Left cardiac atrium (tissue), 4 donors: Measurements from ENCODE around the gene KCNJ1. TPM values are rescaled to one million over a fixed set of nuclear protein-coding genes. Genes with fewer than 3 reads are reported as not detected.

ENCODE experiments used
- ATAC-seq, 2 donors: fragments of 200-7000 bp; cut with Tn5 transposase; one replicate each; pipeline ENCODE4 v1.9.1; 2020; ENCODE audit warnings: mild to moderate bottlenecking in 2 of 2, moderate library complexity in 2 of 2
- DNase-seq: peaks from one replicate; pipeline ENCODE4 v3.0.0-alpha.2; 2020
- intact Hi-C, 2 donors: fragments of 100-400 bp; cut with DNase I; formaldehyde crosslinking; loops; one replicate each; pipeline versions ENCODE4 v1.14.1 to v1.15.1; 2022 to 2023
- total RNA-seq, 2 donors: library from RNA; stranded (reverse); fragmentation: NEBNext Ultra II Directional; extraction: Animal tissue kit (Norgen Biotek cat#: 25700); gene quantifications; one replicate each; pipeline ENCODE4 v1.2.1, GENCODE V29; 2021
- donor health status: DM: no; HTN: yes; CAD: no.
- donor health status: DM: no; HTN: yes; CAD: no; lungs with severe emphysema.
- donor health status: DM: yes; HTN: yes; CAD: no.
- donor health status: Dilated cardiomyopathy.

Gene KCNJ1
- total RNA-seq, 2 donors from 2014 or later = not detected

DNA sequence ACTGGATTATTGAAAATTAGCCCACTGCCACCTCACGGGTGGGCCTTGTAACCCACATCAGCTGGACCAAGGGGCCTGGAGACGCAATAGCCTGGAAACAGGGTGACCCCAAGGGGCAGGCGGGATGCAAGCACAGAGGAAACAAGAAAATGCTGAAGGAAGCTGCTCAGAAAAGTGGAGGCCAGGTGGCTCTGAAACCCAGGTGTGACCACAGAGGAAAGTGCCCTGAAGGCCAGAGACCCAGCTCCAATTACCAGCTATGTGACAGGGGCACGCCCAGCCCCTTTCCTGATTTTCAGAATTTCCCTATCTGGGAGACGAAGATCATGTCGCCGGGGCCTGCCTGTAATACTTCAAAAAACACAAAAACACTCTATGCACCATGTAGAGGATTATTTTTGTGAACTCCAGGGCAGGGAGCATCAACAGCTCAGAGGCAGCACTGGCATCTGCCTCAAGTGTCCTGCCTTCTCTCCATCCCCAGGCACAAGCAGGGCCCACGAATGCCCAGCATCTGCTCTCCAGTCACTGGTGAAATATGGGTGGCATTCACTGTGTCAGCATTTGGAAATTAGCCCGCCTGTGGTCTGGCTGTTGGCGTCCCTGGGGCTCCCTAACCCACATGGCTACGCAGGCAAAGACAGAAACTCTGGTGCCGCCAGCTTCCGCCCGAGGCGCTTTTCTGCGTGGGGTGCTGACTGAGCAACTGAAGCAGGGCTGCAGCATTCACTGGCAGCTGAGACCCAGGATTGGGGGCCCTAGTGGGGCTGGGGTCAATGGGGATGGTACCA lies 6.3 kb downstream of the KCNJ1 start:
- ATAC-seq = no peak
- DNase-seq = no peak
- intact Hi-C loops = no loop called here

DNA sequence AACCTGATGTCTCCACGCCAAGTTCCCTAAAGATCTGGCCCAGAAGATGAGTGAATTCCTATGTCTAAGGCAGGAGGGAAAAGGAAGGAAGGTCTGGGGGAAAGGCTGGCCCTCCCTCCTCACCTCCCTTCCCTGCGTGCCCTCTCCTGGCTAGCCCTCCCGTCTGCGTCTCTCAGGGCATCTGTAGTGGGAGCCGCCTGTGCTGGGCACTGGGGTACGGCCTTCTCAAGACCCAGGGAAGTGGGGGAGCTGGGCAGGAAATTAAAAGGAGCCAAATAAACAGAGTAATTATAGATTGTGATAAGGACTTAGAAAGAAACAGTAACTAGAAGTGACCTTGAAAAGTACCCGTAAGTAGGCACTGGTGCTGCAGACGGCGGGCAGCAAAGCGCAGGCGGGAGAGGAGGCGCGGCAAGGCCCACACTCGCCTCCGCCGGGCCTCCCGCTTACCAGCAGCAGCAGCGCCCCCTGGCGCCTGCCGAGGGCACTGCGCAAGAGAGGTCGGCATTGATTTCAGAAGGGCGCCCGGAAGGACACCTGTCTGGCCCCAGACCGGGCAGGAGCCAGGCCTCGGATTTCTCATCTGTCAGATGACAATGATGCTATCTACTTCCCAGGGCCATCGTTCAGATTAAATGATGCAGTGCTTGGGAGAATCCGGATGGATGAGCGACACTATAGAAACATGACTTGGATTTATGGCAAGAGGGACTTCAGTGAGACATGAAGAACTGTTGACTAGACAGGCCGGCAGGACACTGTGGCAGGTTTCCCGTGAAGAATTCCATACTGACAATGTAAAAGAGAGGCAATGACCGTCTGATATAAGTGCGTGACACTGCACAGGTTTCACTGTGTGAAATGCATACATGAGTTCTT lies 7.3 kb downstream of the KCNJ1 start:
- intact Hi-C loops = loop anchor here in 1 of 2 donors (10.0 kb wide), 2 partner anchors 695 to 825 kb away; no protein-coding TSS in a partner anchor
- DNase-seq = peak; percentile 78
- ATAC-seq = peak; percentile 81 to 87

DNA sequence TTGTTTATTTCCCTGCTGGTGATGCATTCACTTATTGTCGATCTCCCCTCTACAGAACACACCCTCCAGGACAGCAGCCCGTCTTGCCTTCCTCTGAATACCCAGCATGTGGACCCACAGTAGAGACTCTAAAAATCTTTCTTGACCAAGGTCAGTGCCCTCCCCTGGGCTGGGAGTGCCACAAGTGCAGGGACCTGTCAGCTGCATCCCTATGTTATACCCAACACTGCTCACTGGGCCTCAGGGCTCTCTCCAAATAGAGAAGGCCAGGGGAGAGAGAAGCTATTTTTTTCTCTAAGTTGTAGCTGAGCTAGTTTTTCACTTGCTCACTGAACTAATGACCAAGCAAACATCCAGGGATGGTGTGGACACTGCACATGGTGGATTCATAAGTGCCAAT lies 9.8 kb downstream of the KCNJ1 start:
- intact Hi-C loops = loop anchor here in 1 of 2 donors (10.0 kb wide), 2 partner anchors 693 to 823 kb away; no protein-coding TSS in a partner anchor

DNA sequence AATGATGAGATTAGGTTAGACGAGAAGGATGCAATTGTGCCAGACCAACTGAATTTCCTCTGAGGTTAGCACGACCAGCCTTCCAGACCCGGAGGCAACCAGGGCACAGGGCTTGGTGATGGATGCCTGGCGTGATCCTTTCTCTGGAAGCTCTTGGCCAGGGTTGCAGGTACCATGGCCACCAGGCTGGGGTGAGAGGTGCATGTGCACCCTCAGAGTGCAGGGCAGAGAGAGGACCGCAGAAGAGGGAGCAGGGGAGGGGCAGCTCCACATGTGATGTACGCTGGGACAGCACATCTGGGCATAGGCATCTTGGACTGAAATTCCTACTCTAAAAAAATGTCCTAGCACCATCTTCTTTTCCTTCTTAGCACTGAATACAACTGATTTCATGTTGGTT lies 10.9 kb downstream of the KCNJ1 start:
- ATAC-seq (no peak), DNase-seq (no peak)
- intact Hi-C loops = loop anchor here in 1 of 2 donors (10.0 kb wide), 2 partner anchors 691 to 821 kb away; no protein-coding TSS in a partner anchor

More for the DNA sequence above, 9.8 kb downstream of the KCNJ1 start:
- ATAC-seq = no peak
- no peak for DNase-seq

DNA sequence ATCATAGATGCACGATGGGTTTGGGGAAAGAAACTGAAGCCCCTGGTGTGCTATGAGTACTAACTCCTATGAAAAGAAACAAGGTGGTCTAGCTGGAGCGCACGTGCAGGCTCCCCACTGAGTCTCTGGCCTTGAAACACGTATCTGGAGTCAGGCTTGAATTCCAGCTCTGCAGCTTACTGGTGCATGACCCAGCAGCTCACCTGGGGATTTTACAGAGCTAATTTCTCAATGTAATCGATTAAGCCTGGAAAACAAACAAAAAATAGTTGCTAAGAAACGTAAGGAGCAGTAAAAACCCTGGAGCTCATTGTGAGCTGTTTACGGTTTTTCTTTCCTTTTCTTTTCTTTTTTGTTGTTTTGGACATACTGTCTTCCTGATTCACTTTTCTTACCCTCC lies 12.3 kb downstream of the KCNJ1 start:
- ATAC-seq (no peak), DNase-seq (no peak)
- intact Hi-C loops = loop anchor here in 1 of 2 donors (10.0 kb wide), 2 partner anchors 690 to 820 kb away; no protein-coding TSS in a partner anchor

DNA sequence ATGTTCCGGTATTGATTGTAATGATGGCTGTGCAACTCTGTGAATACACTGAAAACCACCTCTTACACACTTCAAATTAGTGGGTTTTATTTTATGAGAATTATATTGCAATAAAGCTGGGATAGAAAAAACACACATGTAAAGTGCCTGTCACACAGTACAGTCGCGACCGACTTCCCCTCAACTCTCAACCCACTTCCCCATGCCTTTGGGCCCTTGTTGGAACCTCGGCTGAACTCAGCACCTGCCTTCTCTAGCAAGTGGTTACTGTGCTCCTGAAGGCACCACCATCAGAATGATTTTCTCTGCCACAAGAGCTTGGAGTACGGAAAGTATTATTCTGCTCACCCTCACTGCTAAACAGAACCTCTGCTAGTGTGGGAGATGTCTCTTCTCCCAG lies 13.5 kb downstream of the KCNJ1 start:
- ATAC-seq (no peak), DNase-seq (no peak)
- intact Hi-C loops = loop anchor here in 1 of 2 donors (10.0 kb wide), 2 partner anchors 689 to 819 kb away; no protein-coding TSS in a partner anchor

DNA sequence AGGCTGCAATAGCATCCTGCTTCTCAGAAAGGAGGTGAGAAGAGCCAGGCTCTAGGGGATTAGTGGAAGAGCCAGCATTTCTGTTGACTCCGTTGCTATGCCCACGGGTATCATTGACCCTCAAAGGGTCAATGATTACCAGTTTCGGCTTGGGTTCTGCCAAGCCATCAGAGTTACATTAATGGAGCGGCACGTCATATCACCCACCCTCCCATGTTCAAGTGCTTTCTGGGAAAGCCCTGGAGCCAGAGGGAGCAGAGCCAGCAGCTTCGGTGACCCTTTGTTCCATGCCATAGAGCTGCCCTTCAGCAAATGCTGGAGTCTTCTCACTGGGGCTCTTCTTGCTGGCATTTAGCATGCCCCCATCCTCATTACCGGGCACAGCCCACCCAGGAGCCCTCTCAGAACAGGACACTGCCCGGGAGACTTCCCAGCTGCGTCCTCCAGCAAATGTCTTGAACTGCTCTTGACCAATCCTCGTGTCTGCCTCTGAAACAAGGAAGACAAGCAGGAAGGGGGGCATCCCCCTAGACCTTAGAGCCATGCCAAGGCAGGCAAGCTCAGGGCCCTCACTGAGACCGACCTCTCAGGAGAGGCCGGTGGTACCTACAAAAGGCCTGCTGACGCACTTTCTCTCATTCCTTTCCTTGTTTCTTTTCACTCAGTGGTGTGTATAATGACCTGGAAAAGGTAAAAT lies 14.6 kb downstream of the KCNJ1 start:
- intact Hi-C loops = loop anchor here in 1 of 2 donors (10.0 kb wide), 2 partner anchors 688 to 818 kb away; no protein-coding TSS in a partner anchor
- ATAC-seq (peak; percentile 62 to 73), DNase-seq (peak; percentile 63)

DNA sequence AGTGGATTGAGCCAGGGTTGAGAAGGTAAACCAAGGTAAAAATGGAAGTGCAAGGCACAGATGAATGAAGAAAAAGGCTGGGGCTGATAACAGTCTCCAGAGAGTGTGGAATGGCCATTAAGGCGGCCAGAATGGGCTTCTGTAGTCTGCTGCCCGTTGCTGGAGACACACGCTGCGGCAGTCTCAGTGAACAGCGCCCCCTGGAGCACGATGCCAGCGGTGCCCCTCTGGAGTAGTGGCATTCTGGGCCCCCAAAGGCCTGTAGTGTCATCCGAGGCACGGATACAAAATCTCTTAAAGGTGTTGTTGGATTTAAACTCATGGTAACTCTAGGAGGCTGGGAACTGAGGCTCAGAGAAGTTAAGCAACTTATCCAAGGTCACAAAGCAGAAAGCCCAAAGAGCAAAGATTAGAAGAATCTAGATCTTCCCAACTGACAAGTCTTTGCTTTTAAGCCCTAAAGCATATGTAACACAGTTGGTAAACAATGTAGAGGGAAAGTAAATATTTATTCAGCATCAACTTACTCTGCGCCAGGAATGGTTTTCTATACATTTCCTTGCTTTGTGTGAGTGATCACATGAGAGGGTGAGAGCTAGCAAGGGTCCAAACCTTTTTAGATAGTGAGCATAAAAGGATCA lies 18.2 kb downstream of the KCNJ1 start:
- peak; percentile 70 for DNase-seq
- peak in 1 of 2 donors; percentile 49 for ATAC-seq
- intact Hi-C loops = no loop called here

DNA sequence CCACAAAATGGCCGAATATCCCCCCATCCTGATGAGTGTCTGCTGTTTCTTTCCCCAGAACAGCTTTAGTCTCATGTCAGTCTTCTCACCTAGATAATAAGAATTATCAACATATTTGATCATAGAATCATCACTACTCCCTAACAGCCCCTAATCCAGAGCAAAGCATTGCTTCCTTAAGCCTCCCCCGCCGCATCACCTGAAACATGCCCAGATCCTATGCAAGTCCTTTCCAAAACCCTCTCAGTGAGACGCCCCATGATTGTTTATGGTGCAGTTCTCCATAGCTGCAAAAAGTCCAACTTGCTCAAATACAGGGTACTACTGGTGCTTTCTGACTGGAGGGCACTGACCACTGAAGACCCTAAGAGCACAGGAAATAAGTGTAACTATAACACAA lies 20.1 kb downstream of the KCNJ1 start:
- no peak for ATAC-seq

DNA sequence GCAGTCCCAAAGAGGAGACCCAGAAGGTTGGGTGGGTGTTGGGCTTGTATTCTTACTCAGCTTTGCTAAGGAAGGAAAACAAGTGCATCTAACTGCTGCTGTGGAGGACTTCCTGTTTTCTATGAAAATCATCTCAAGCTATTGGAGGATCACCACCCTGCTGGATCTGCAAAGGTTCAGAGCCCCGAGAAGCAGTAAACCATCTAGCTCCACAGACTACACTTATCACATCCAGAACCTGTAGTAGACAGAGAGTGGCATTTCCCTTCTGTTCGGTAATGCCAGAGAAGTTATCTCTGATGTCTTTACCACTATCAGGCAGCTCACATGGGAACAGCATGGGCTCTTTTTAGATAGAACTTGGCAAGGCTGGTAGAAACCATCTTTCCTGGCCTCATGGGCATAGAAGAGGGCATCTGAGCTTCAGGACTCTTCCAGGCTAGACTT lies 21.7 kb downstream of the KCNJ1 start:
- ATAC-seq (peak in 1 of 2 donors; percentile 28), DNase-seq (no peak)
- intact Hi-C loops = no loop called here

More for the DNA sequence above, 20.1 kb downstream of the KCNJ1 start:
- intact Hi-C loops = no loop called here
- no peak for DNase-seq

DNA sequence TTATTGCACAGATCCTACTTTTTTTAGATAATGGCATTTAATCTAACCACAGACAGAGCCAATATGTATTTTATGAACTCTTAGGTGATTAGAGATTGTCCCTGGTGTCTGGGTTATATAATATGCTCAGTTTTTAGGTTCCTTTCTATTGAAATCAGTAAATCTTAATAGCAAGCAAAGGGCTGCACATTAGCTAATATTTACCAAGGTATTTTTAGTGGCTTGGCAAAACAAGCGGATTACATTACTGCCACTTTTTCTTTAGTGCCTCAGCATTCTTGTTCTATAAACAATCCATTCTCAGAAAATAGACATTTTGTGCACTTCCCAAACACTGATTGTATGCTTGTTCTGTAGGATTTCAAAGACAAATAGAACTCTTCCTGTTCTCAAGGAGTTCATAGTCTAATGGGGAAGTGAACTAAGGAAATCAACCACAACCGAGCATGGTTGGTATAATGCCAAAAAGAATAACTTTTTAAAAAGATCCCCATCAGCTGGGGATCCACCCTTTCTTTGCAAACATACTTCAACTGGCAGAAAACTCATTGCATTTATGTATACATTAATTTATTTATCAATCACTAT lies 23.8 kb downstream of the KCNJ1 start:
- DNase-seq (no peak), ATAC-seq (no peak)
- intact Hi-C loops = no loop called here

DNA sequence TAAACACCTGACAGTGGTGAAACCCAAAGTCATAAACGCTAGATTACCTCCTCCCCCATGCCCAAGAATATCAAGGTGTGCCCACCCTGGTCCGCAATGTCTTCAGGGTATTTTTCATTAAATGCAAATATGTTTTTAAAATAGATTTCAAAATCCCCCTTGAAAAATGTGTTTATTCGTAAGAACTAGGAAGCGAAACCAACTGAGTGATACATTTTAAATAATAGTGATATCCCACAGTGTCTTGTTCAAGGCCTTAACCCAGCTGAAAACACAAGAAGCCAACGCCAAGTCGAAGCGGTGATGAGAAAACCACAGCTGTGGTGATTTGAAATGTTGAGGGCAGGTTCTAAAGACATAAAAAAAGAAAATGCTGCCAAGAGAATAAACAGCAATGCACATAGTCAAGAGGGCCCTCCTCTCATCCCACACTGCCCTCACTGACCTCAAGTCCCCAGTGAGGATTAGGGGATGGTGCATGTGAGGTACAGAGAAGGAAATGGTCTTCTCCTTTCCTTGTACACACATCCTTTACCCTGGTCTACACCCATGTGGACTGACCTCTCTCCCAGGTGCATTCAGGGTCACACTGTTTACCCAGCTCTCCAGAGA lies 25.5 kb downstream of the KCNJ1 start:
- intact Hi-C loops = no loop called here
- no peak for ATAC-seq
- DNase-seq = no peak

DNA sequence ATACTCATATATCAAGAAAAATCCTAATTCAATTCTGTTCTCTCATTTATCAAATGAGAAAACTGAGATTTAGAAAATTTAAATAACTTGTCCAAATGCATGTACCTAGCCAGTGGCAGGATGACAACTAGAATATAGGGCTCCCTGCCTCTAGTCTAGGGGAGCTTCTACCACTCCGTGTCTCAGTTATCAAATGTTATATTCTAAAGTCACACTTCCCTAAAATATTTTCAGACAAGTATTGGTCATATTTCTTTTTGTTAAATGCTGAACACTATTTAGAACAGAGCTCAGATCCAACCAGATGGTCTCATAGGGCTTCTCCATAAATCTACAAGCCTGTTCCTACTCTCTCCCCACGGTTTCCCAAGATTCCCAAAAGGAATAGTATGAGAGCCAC lies 26.3 kb downstream of the KCNJ1 start:
- no peak for DNase-seq
- ATAC-seq = no peak
- intact Hi-C loops = no loop called here

DNA sequence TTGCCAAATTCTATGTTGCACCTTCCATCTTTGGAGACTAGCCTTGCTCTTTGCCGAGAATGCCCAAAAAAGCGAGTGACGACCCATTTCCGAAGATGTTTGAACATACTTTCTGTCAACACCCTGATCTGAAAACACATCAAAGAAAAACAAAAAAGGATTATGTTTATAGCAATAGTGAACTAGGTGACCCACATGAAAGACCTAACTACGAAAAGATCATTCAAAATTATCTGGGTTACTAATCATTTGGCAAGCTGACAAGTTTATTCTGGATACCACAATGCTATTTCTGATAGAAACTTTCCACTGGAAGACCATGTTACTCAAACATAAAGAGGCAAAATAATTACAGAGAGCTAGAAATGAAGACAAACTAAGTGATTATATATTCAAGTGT lies 27.0 kb downstream of the KCNJ1 start:
- intact Hi-C loops = no loop called here

DNA sequence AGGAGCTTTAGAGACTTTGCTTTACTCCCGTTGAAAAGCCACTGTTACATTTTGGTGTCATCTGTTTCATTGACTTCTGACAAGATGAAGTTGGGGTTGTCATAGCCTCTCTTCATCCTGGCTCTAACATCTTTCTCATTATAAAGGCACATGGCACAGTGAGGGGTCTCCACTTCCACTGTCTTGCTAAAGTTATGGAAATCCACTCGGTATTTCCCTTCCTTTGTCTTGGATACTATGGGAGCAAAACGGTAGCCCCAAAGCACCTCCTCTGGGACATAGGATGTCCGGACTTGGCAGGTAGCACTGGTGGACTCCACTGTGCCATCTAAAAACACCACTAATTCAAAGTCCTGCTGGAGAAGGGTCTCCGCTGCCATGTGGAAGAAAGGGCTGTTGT lies 28.0 kb downstream of the KCNJ1 start:
- ATAC-seq (no peak), DNase-seq (no peak)
- intact Hi-C loops = loop anchor here in 1 of 2 donors (10.0 kb wide), 1 partner anchor 664 kb away; no protein-coding TSS in a partner anchor

More for the DNA sequence above, 27.0 kb downstream of the KCNJ1 start:
- DNase-seq (no peak), ATAC-seq (no peak)

DNA sequence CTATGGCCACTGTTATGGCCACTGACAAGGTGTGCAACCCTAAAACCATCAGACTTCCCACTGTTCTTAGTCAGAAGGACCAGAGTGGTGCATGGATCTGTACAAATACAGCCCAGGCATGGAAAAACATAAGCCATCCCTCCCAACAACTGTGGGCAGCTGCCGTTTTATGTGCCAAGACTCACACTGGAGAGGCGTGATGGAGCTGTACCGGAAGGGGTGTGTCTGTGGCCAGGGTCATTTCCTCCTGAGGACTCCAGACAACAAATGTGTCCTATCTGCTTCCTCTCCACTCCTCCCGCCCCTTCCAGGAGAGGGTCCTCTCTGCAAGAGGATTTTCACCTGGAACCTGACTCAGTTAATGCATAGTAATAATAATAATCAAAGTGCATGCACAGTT lies 29.5 kb downstream of the KCNJ1 start:
- intact Hi-C loops = loop anchor here in 1 of 2 donors (10.0 kb wide), 1 partner anchor 663 kb away; no protein-coding TSS in a partner anchor
- DNase-seq = peak; percentile 68
- ATAC-seq = peak; percentile 44 to 63

DNA sequence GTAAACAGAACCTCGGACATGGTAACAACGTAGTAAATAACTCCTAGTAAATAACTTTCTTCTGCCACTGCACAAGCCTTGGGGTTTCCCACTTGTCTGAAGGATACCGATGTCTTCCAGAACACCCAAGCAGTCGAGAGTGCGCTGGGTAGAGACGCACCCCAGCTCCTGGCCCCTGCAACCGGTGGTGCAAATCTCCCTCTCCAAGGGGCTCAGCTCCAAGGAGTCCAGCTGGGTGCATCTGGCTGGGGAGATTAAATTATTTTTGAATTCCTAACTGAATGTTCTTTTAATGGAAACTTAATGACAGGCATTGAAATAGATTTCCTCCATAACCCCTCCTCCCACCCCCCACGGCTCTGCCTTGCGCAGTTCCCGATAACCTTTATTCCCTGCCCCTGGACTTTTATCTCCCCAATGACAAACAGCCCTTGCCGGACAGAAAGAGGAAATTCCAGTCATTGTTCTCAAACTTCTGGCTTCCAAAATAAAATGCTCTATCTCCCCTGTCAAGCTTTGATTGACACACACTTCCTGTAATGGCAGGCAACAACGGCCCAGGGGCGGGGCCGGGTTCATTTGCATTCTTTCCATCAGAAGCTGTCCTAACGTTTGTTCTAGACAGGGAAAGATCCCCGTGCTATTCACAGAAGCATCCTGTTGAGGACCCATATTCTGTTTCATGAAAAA lies 31.2 kb downstream of the KCNJ1 start:
- peak; percentile 65 to 67 for ATAC-seq

More for the DNA sequence above, 31.2 kb downstream of the KCNJ1 start:
- intact Hi-C loops = loop anchor here in 1 of 2 donors (10.0 kb wide), 1 partner anchor 661 kb away; no protein-coding TSS in a partner anchor
- peak; percentile 81 for DNase-seq
